ENCODE data around the gene BARX1. TPM values are rescaled to one million over a fixed set of nuclear protein-coding genes. Genes with fewer than 3 reads are reported as not detected.
"Not testable (repeated sequence)": the region's sequence is repeated elsewhere in the genome, so short reads cannot be mapped to it uniquely, and the experiment has no call there.

The BARX1 gene
- total RNA-seq, 1 donor from 2014 or later, result not detected

DNA sequence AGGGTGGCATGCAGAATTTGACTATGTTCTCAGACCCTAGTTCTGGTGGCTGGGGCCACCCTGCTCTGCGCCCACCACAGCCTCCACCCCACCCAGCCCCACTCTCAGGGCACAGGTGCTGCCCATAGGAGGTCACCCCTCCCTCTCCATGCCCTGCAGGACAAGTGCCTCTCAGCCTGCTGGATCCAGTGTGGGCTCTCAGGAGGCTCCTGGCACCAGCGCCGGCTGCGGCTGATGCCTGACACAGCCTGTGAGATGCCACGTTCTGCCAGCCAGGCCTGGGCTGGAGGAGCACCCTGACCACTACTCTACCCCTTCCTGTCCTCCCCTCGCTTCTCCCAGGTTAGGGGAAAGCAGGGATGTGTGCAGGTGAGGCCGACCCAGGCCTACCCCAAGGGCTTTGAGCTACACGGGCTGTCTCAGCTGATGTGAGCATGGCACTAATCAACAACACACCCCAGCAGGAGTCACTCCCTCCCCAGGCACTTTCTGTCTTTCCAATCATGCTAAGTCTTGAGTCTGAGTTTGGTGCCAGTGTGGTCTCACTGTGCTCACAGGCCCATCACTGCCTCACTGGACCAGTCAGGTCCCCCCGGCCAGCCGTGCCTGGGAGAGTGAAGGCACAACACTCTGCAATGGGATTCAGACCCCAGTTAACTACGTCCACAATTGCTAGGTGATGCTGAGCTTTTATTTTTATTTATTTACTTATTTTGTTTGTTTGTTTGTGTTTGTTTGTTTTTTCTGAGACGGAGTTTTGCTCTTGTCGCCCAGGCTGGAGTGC lies 12.1 kb upstream of the BARX1 start:
- no peak for TF ChIP-seq CTCF (IDR thresholded peaks at IDR 0.05)
- H3K4me1 Mint-ChIP-seq, result no peaks in the 10 kb centered on the region
- ATAC-seq (ENCODE audit: low read depth) (no peak), DNase-seq (no peak)
- no peak overlapping the region for H3K4me3 Mint-ChIP-seq
- no peaks in the 10 kb centered on the region for H3K36me3 Mint-ChIP-seq (ENCODE audit: low read depth)
- H3K27ac Mint-ChIP-seq, result no peak overlapping the region
- intact Hi-C loops (cut with micrococcal nuclease), result no loop called here
- CTCF ChIA-PET, result no interaction called here
- POLR2A ChIA-PET, result no interaction called here
- H3K27me3 Mint-ChIP-seq, result peaks cover 24% of the 10 kb centered on the region
- no peaks in the 10 kb centered on the region for H3K9me3 Mint-ChIP-seq

GRCh38 chr9:93965830-93966577 lies 10.8 kb upstream of the BARX1 start:
- CTCF ChIA-PET, result no interaction called here
- no peak overlapping the region for H3K27ac Mint-ChIP-seq

DNA sequence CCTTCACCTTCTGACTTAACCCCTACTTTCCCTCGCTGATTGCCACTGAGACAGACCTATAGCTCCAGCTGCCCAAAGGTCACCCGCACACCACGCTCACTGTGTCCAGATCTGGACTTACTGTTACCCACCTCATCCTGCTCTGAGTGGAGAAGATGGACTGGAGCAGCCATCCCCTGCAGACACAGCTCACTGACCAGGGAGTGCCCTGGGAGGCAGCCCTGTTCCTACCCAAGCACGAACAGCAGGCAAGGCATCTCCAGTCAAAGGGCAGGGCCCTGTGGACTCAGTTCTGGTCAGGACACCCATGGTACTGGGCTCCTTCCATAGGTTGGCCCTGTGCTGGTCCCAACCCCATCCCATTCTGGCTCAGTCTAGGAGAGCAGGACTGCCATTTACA lies 9.5 kb upstream of the BARX1 start:
- Mint-ChIP-seq H3K4me3 (no peak overlapping the region), H3K36me3 (ENCODE audit: low read depth) (no peaks in the 10 kb centered on the region), H3K4me1 (peaks cover 14% of the 10 kb centered on the region), H3K9me3 (no peaks in the 10 kb centered on the region), H3K27me3 (peaks cover 38% of the 10 kb centered on the region), H3K27ac (no peak overlapping the region)
- TF ChIP-seq CTCF (IDR thresholded peaks at IDR 0.05), result no peak
- ATAC-seq (ENCODE audit: low read depth), result no peak
- intact Hi-C loops (cut with micrococcal nuclease), result loop anchor here (2.0 to 5.0 kb wide), 2 partner anchors 387 to 856 kb away; partner anchors contain the start of gene PHF2
- ChIA-PET POLR2A (no interaction called here), CTCF (interaction anchor here (3.9 kb wide), 1 partner anchor 283 kb away, joined by 35 read pairs; no protein-coding TSS in a partner anchor)
- no peak for DNase-seq

More at GRCh38 chr9:93965830-93966577, 10.8 kb upstream of the BARX1 start:
- Mint-ChIP-seq H3K4me1 (peaks cover 3% of the 10 kb centered on the region), H3K27me3 (peaks cover 32% of the 10 kb centered on the region), H3K4me3 (no peak overlapping the region), H3K9me3 (no peaks in the 10 kb centered on the region), H3K36me3 (ENCODE audit: low read depth) (no peaks in the 10 kb centered on the region)
- ATAC-seq (ENCODE audit: low read depth) (no peak), DNase-seq (no peak)
- intact Hi-C loops (cut with micrococcal nuclease), result loop anchor here (2.0 kb wide), 1 partner anchor 857 kb away; no protein-coding TSS in a partner anchor
- no peak for TF ChIP-seq CTCF (IDR thresholded peaks at IDR 0.05)
- POLR2A ChIA-PET, result no interaction called here

- H3K36me3 Mint-ChIP-seq (ENCODE audit: low read depth), result no peaks in the 10 kb centered on the region
- CTCF ChIA-PET, result interaction anchor here (3.9 kb wide), 1 partner anchor 282 kb away, joined by 35 read pairs; no protein-coding TSS in a partner anchor
- intact Hi-C loops (cut with micrococcal nuclease), result loop anchor here (1.0 to 5.0 kb wide), 6 partner anchors 137 to 1007 kb away; partner anchors contain the start of gene PHF2
- no peak for TF ChIP-seq CTCF (IDR thresholded peaks at IDR 0.05)
- H3K27ac Mint-ChIP-seq, result no peak overlapping the region
- DNase-seq (no peak), ATAC-seq (ENCODE audit: low read depth) (no peak)
- peaks cover 20% of the 10 kb centered on the region for H3K4me1 Mint-ChIP-seq
- H3K4me3 Mint-ChIP-seq, result no peak overlapping the region
- no peaks in the 10 kb centered on the region for H3K9me3 Mint-ChIP-seq
- H3K27me3 Mint-ChIP-seq, result peaks cover 43% of the 10 kb centered on the region
- POLR2A ChIA-PET, result no interaction called here
Observed at GRCh38 chr9:93963969-93964368, 8.8 kb upstream of the BARX1 start.

GRCh38 chr9:93963489-93963888 lies 8.3 kb upstream of the BARX1 start:
- H3K27ac Mint-ChIP-seq; H3K4me3 Mint-ChIP-seq; POLR2A ChIA-PET; H3K9me3 Mint-ChIP-seq; H3K36me3 Mint-ChIP-seq (ENCODE audit: low read depth); DNase-seq; ATAC-seq (ENCODE audit: low read depth): not testable (repeated sequence)
- Mint-ChIP-seq H3K27me3 (peaks cover 46% of the 10 kb centered on the region), H3K4me1 (peaks cover 24% of the 10 kb centered on the region)
- CTCF ChIA-PET, result interaction anchor here (3.9 kb wide), 1 partner anchor 281 kb away, joined by 35 read pairs; no protein-coding TSS in a partner anchor
- intact Hi-C loops (cut with micrococcal nuclease), result loop anchor here (1.0 to 5.0 kb wide), 5 partner anchors 136 to 1006 kb away; partner anchors contain the start of gene PHF2
